Right lobe of liver (tissue), 6 donors: ENCODE measurements around the gene APBA1. TPM values are rescaled to one million over a fixed set of nuclear protein-coding genes. Genes with fewer than 3 reads are reported as not detected.

Experiments
- ATAC-seq, 4 donors: fragments of 200-7000 bp; cut with Tn5 transposase; one replicate each; pipeline ENCODE4 v1.9.1; 2020; ENCODE audit warnings: mild to moderate bottlenecking in 4 of 4, moderate library complexity in 4 of 4
- DNase-seq, 3 donors: peaks; one replicate each; pipeline ENCODE4 v3.0.0-alpha.2; 2020
- H3K27ac ChIP-seq, 3 donors: fragments of 200-600 bp; one replicate each; pipeline ENCODE4 v1.8.0; 2022
- H3K27me3 ChIP-seq, 2 donors: fragments of 200-600 bp; one replicate each; pipeline ENCODE4 v1.8.0; 2022
- H3K36me3 ChIP-seq, 4 donors: fragments of 200-600 bp; sonication (generic) in 1 of 4; one replicate each; pipeline versions ENCODE4 v1.5.1 to v1.8.0; 2017 to 2022; ENCODE audit warnings: control low read depth in 1 of 4
- H3K4me1 ChIP-seq, 4 donors: fragments of 200-600 bp; sonication (generic) in 1 of 4; one replicate each; pipeline versions ENCODE4 v1.5.1 to v1.8.0; 2017 to 2022; ENCODE audit warnings: control low read depth in 1 of 4
- H3K4me3 ChIP-seq, 3 donors: fragments of 200-600 bp; one replicate each; pipeline ENCODE4 v1.8.0; 2022
- H3K9me3 ChIP-seq, 4 donors: fragments of 200-600 bp; sonication (generic) in 1 of 4; one replicate each; pipeline versions ENCODE4 v1.5.1 to v1.8.0; 2017 to 2022; ENCODE audit warnings: control low read depth in 1 of 4
- CTCF ChIP-seq, 4 donors: fragments of 200-600 bp in 3 of 4; fragments of 450-650 bp in 1 of 4; IDR thresholded peaks; one replicate each; pipeline versions ENCODE4 v1.5.1 to v1.8.0; 2016 to 2022; ENCODE audit warnings: antibody characterized with exemption in 4 of 4, mild to moderate bottlenecking in 2 of 4
- POLR2A ChIP-seq: fragments of 450-650 bp; IDR thresholded peaks from one replicate; pipeline ENCODE4 v1.6.1; 2017; ENCODE audit warnings: antibody characterized with exemption, mild to moderate bottlenecking
- WGBS: methylation state at CpG from one replicate; pipeline ENCODE4 v1.1.6; 2018; ENCODE audit warnings: low coverage, low lambda C conversion rate; ENCODE audit not compliant: insufficient coverage; ENCODE audit errors: missing lambda C conversion rate; 5-methylcytosine and 5-hydroxymethylcytosine counted together
- intact Hi-C, 2 donors: fragments of 100-400 bp; cut with DNase I; formaldehyde crosslinking; loops; one replicate each; pipeline versions ENCODE4 v1.11.2 to v1.14.1; 2022
- total RNA-seq, 6 experiments: library from RNA; depleted of rRNA in 2 of 6; stranded (reverse); fragments of >200 nt in 2 of 6; fragmentation: NEBNext Ultra II Directional in 3 of 6; extraction: Animal tissue kit (Norgen Biotek cat#: 25700) in 3 of 6; gene quantifications; one replicate each; pipeline versions ENCODE4 v1.1.0 to v1.2.4, GENCODE V29; 2016 to 2023
- donor health status: DM: no; HTN: yes; CAD: no.
- donor health status: DM: no; HTN: no; CAD: no.
- donor health status: DM: no; HTN: no; CAD: no.
- donor health status: DM: no; HTN: yes; CAD: no.
- donor health status: DM: no; HTN: yes; CAD: no.

Gene APBA1
- total RNA-seq, 6 experiments from 2014 or later, result 6.6 to 25.5 (median 16.7) TPM

- Histone ChIP-seq H3K36me3 (no peaks in the 10 kb centered on the region), H3K27ac (no peak overlapping the region), H3K27me3 (no peaks in the 10 kb centered on the region), H3K4me1 (peaks cover 0 to 20% (median 9%) of the 10 kb centered on the region in 4 donors), H3K4me3 (no peak overlapping the region), H3K9me3 (no peaks in the 10 kb centered on the region)
- WGBS, result 100% methylated on average over 2 of the region's 3 CpGs
- TF ChIP-seq CTCF (IDR thresholded peaks at IDR 0.05) (no peak), POLR2A (no peak)
- intact Hi-C loops, result no loop called here
- ATAC-seq (no peak), DNase-seq (no peak)
Observed at GRCh38 chr9:69647804-69648203, 24.4 kb downstream of the APBA1 start.

- ATAC-seq (no peak), DNase-seq (no peak)
- TF ChIP-seq CTCF (IDR thresholded peaks at IDR 0.05), result no peak
- TF ChIP-seq POLR2A, result no peak
- WGBS, result 68% methylated on average over 2 of the region's 3 CpGs
- H3K4me3 ChIP-seq, result no peak overlapping the region
- no peak overlapping the region for H3K27ac ChIP-seq
- peaks cover 0 to 17% (median 5%) of the 10 kb centered on the region in 4 donors for H3K4me1 ChIP-seq
- H3K36me3 ChIP-seq, result no peaks in the 10 kb centered on the region
- no peaks in the 10 kb centered on the region for H3K9me3 ChIP-seq
- no peaks in the 10 kb centered on the region for H3K27me3 ChIP-seq
- intact Hi-C loops, result no loop called here
Observed at GRCh38 chr9:69646810-69647209, 25.4 kb downstream of the APBA1 start.

GRCh38 chr9:69645488-69645887 is 26.7 kb downstream of the APBA1 start:
- DNase-seq, result peak in 2 of 3 donors; percentile 37 to 50
- no peaks in the 10 kb centered on the region for H3K27me3 ChIP-seq
- no peaks in the 10 kb centered on the region for H3K36me3 ChIP-seq
- H3K27ac ChIP-seq, result peak overlapping the region in 1 of 3 donors; percentile 45
- no peak overlapping the region for H3K4me3 ChIP-seq
- ATAC-seq, result peak; percentile 41 to 74 (median 56)
- no peak for TF ChIP-seq CTCF (IDR thresholded peaks at IDR 0.05)
- TF ChIP-seq POLR2A, result no peak
- peaks cover 0 to 8% (median 0%) of the 10 kb centered on the region in 4 donors for H3K4me1 ChIP-seq
- 33% methylated on average over 9 of the region's 10 CpGs for WGBS
- intact Hi-C loops, result no loop called here
- no peaks in the 10 kb centered on the region for H3K9me3 ChIP-seq

- intact Hi-C loops, result no loop called here
- ATAC-seq, result peak; percentile 56 to 84 (median 74)
- Histone ChIP-seq H3K9me3 (no peaks in the 10 kb centered on the region), H3K36me3 (no peaks in the 10 kb centered on the region), H3K4me3 (no peak overlapping the region), H3K27me3 (no peaks in the 10 kb centered on the region), H3K4me1 (peaks cover 0 to 8% (median 0%) of the 10 kb centered on the region in 4 donors), H3K27ac (no peak overlapping the region)
- WGBS, result 38% methylated on average over 1 of the region's 1 CpG
- no peak for DNase-seq
- TF ChIP-seq CTCF (IDR thresholded peaks at IDR 0.05) (no peak), POLR2A (no peak)
Observed at GRCh38 chr9:69643098-69643497, 29.1 kb downstream of the APBA1 start.

GRCh38 chr9:69637817-69638200 is 34.4 kb downstream of the APBA1 start:
- Histone ChIP-seq H3K4me1 (peaks cover 0 to 1% (median 0%) of the 10 kb centered on the region in 4 donors), H3K27ac (no peak overlapping the region), H3K36me3 (no peaks in the 10 kb centered on the region), H3K27me3 (no peaks in the 10 kb centered on the region), H3K9me3 (no peaks in the 10 kb centered on the region), H3K4me3 (no peak overlapping the region)
- intact Hi-C loops, result no loop called here
- ATAC-seq (peak in 1 of 4 donors; percentile 50), DNase-seq (no peak)
- no peak for TF ChIP-seq POLR2A
- TF ChIP-seq CTCF (IDR thresholded peaks at IDR 0.05), result no peak
